ENCODE results near the gene HOXD3. TPM values are rescaled to one million over a fixed set of nuclear protein-coding genes. Genes with fewer than 3 reads are reported as not detected.
A peak's percentile ranks its signal among the peaks of the same experiment; 100 is the strongest.

The HOXD3 gene
- polyA plus RNA-seq, 1 of the 3 experiments (the other 2 are of a cell fraction), result 0.81 TPM

DNA sequence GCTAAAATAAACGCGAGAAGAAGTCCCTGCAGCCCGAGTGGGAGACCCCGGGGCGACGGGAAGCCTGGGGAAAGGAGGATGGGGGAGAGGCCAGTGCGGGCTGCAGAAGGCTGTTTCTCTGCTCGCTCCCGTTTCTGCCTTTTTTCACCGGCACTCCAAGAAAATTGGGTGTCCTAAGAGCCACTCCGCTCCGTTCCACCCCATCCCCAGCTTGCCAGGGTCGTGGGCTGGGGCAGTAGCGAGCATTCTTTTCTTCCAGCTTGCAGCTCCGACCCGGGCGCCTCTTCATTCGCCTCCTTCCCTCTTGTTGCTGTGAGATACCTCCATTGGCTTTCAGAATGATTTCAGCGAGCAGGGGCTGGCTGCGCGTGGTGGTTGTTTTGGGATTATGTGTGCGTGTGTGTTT is 1.1 kb downstream of the HOXD3 start:
- no peak overlapping the region for H3K9ac ChIP-seq
- H3K9me2 ChIP-seq, result no peaks in the 10 kb centered on the region
- ChIA-PET CTCF (interaction anchor here (1.0 to 6.2 kb wide), 5 partner anchors 11 to 991 kb away, joined by 3 to 53 read pairs (median 4); no protein-coding TSS in a partner anchor), POLR2A (interaction anchor here (1.4 to 2.3 kb wide), 3 partner anchors 19 to 297 kb away, joined by 4 to 9 read pairs (median 5); no protein-coding TSS in a partner anchor)
- no peaks in the 10 kb centered on the region for H4K20me1 ChIP-seq (ENCODE audit: insufficient read depth)
- DNase-seq, result peak; percentile 86
- H3K27me3 ChIP-seq (ENCODE audit: insufficient read depth), result no peaks in the 10 kb centered on the region
- peak overlapping the region; percentile 86; the same call in 1 of the 2 replicates for H2AFZ ChIP-seq (ENCODE audit: low read depth)
- peak overlapping the region in 1 of 2 experiments; percentile 89; a peak in 2 of 4 replicates for H3K27ac ChIP-seq (ENCODE audit: low read depth in 2 of 2, low read length in 1 of 2)
- TF ChIP-seq RXRA (IDR thresholded peaks at IDR 0.05; ENCODE audit: borderline replicate concordance, low read depth) (no peak), YY1 (IDR thresholded peaks at IDR 0.05; ENCODE audit: low read depth) (no peak), EZH2phosphoT487 (IDR thresholded peaks at IDR 0.05; ENCODE audit: borderline replicate concordance, low read depth) (no peak), GABPA (IDR thresholded peaks at IDR 0.05; ENCODE audit: low read depth) (no peak), NFIC (IDR thresholded peaks at IDR 0.05; ENCODE audit: borderline replicate concordance) (no peak)
- H3K4me3 ChIP-seq (ENCODE audit: low read depth in 2 of 2, low read length in 1 of 2), result peak overlapping the region; percentile 54 to 71; a peak in 3 of 4 replicates
- H3K36me3 ChIP-seq (replicated peaks in 1 of 2; ENCODE audit: control insufficient read depth in 1 of 2, insufficient read depth in 2 of 2, low read length in 1 of 2), result peaks cover 0 to 18% of the 10 kb centered on the region in 2 experiments
- no peaks in the 10 kb centered on the region for H3F3A ChIP-seq (replicated peaks; ENCODE audit: insufficient read depth)
- H3K4me1 ChIP-seq (ENCODE audit: control insufficient read depth in 1 of 2, insufficient read depth in 2 of 2, low read depth in 1 of 2, low read length in 1 of 2), result peaks cover 0 to 8% of the 10 kb centered on the region in 2 experiments; a peak in 2 of 4 replicates
- H3K79me2 ChIP-seq (ENCODE audit: insufficient read depth), result no peaks in the 10 kb centered on the region
- peak overlapping the region; percentile 81 for H3K4me2 ChIP-seq
- WGBS (ENCODE audit: low lambda C conversion rate), result 24% methylated on average over 18 of the region's 22 CpGs
- no peaks in the 10 kb centered on the region for H3K9me3 ChIP-seq

DNA sequence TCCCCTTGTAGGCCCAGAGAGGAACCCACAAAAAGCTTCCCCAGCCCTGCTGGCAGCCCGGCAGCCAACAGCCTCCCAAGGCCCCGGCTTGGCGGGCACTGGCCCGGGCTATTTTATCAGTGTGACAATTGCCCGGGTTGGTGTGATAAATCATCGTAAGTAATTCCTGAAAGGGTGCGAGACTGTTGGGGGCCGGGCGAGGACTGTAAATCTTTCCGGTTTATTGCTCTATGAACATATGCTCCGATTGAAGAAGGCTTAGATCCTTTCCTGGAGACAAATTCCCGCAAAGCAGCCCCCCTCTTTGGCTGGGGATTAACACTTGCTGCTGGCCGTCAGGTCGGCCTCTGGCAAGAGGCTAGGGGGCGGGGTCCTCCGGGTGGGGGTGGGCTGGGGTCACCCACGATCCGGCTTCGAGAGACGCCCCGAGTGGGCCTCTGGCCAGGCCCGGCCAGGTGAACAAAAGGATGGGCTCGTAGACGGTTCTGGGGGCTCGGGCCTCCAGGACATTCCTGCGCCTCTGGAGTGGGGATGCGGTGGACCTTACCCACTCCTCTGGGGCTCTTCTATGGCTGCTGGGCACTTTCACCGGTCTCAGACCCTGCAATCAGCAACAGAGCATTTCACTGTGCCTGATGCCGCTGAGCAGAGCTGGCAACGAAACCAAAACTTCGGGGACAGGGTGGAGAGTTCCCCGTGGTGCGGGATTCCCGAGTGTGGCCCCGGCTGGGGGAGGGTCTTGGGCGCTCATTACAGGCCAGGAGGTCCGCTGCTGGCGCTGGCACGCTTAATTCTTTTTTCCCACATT is 2.0 kb downstream of the HOXD3 start:
- no peak overlapping the region for H3K4me2 ChIP-seq
- no peak for TF ChIP-seq TCF12 (IDR thresholded peaks at IDR 0.05)
- TF ChIP-seq TEAD4 (IDR thresholded peaks at IDR 0.05; ENCODE audit: borderline replicate concordance, insufficient read depth), result no peak
- no peak for TF ChIP-seq FOSL2 (IDR thresholded peaks at IDR 0.05; ENCODE audit: borderline replicate concordance, low read depth)
- TF ChIP-seq CHD2 (IDR thresholded peaks at IDR 0.05; ENCODE audit: low read length, partially characterized antibody), result no peak
- TF ChIP-seq ELF1 (IDR thresholded peaks at IDR 0.05), result no peak
- TF ChIP-seq RCOR1 (IDR thresholded peaks at IDR 0.05; ENCODE audit: low read length), result no peak
- TF ChIP-seq MXI1 (IDR thresholded peaks at IDR 0.05; ENCODE audit: low read depth, low read length), result no peak
- TF ChIP-seq TAF1 (IDR thresholded peaks at IDR 0.05; ENCODE audit: borderline replicate concordance, low read depth, low read length), result no peak
- TF ChIP-seq EP300 (IDR thresholded peaks at IDR 0.05; ENCODE audit: borderline replicate concordance in 1 of 2, low read depth in 1 of 2, low read length in 1 of 2), result no peak
- TF ChIP-seq GATA2 (CRISPR knock-in tag; IDR thresholded peaks at IDR 0.05), result no peak
- TF ChIP-seq, protein P1, sequence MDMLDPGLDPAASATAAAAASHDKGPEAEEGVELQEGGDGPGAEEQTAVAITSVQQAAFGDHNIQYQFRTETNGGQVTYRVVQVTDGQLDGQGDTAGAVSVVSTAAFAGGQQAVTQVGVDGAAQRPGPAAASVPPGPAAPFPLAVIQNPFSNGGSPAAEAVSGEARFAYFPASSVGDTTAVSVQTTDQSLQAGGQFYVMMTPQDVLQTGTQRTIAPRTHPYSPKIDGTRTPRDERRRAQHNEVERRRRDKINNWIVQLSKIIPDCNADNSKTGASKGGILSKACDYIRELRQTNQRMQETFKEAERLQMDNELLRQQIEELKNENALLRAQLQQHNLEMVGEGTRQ (IDR thresholded peaks at IDR 0.05; ENCODE audit: borderline replicate concordance, low read depth, low read length), result no peak
- TF ChIP-seq FOXM1 (IDR thresholded peaks at IDR 0.05; ENCODE audit: low read depth), result no peak
- TF ChIP-seq FOXJ3 (CRISPR knock-in tag; IDR thresholded peaks at IDR 0.05), result no peak
- no peak for TF ChIP-seq REST (IDR thresholded peaks at IDR 0.05; ENCODE audit: low read depth, low read length)
- TF ChIP-seq RAD21 (IDR thresholded peaks at IDR 0.05; ENCODE audit: low read length), result no peak
- no peak for TF ChIP-seq CTCF (IDR thresholded peaks at IDR 0.05)
- H2AFZ ChIP-seq (ENCODE audit: low read depth), result no peak overlapping the region
- 80% methylated on average over 24 of the region's 39 CpGs for WGBS (ENCODE audit: low lambda C conversion rate)
- H4K20me1 ChIP-seq (ENCODE audit: insufficient read depth), result no peaks in the 10 kb centered on the region
- POLR2A ChIA-PET, result interaction anchor here (0.6 to 2.3 kb wide), 4 partner anchors 19 to 296 kb away, joined by 3 to 9 read pairs (median 4); no protein-coding TSS in a partner anchor
- H3K27ac ChIP-seq (ENCODE audit: low read depth in 2 of 2, low read length in 1 of 2), result no peak overlapping the region
- peaks cover 0 to 8% of the 10 kb centered on the region in 2 experiments; a peak in 2 of 4 replicates for H3K4me1 ChIP-seq (ENCODE audit: control insufficient read depth in 1 of 2, insufficient read depth in 2 of 2, low read depth in 1 of 2, low read length in 1 of 2)
- peak; percentile 73 for DNase-seq
- H3K36me3 ChIP-seq (replicated peaks in 1 of 2; ENCODE audit: control insufficient read depth in 1 of 2, insufficient read depth in 2 of 2, low read length in 1 of 2), result peaks cover 0 to 13% of the 10 kb centered on the region in 2 experiments
- H3K9me3 ChIP-seq, result no peaks in the 10 kb centered on the region
- H3F3A ChIP-seq (replicated peaks; ENCODE audit: insufficient read depth), result no peaks in the 10 kb centered on the region
- H3K9ac ChIP-seq, result no peak overlapping the region
- no peaks in the 10 kb centered on the region for H3K27me3 ChIP-seq (ENCODE audit: insufficient read depth)
- peak overlapping the region in 1 of 2 experiments; percentile 5; a peak in 1 of 4 replicates for H3K4me3 ChIP-seq (ENCODE audit: low read depth in 2 of 2, low read length in 1 of 2)
- no peaks in the 10 kb centered on the region for H3K79me2 ChIP-seq (ENCODE audit: insufficient read depth)
- no peaks in the 10 kb centered on the region for H3K9me2 ChIP-seq
- CTCF ChIA-PET, result interaction anchor here (1.0 to 6.2 kb wide), 3 partner anchors 14 to 990 kb away, joined by 3 to 53 read pairs (median 3); no protein-coding TSS in a partner anchor
